Measurements from ENCODE around the gene SASH1.

SASH1 gene

DNA sequence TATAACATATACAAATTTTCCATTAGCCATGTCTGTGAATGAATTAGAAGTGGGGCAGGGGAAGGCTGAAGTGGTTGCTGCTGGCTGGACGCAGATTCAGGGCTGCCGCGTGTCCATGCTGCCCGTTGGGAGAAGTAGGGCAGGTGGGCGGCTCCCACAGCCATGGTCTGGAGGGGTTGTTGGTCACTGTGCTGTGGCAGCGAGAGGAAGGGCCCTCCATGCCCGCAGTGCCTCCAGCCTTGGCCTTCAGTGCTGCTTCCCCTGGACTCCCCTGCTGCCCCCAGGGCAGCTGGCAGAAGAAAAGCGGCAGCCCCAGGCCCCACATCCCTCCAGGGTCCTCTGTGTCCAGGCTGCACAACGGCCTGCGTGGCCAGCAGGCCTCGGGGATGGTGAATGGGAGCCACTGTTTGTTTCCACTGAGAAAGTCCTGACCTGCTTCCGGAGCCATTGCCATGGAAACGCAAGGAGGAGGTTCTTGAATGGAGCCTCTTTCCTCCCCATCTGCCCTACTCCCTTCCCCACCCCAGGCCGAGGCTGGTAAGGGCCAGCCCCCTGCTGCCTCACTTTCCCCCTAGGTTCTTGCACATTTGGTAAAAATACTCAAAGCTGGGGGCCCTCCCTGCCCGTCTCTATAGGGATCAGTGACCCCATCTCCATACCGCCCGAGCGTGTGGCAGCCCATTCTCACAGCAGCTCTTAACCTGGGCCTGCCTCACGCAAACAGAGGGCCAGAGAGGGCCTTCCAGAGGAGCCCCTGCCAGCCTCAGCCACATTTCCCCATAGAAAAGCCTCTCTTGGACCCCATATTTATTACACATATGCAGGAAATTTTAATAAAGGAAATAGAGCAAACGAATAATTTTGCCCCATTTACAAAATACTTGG is 113.3 kb downstream of the SASH1 start:
- DNase-seq (ENCODE audit: insufficient read length, low spot score), result no peak
- TF ChIP-seq, protein P1, sequence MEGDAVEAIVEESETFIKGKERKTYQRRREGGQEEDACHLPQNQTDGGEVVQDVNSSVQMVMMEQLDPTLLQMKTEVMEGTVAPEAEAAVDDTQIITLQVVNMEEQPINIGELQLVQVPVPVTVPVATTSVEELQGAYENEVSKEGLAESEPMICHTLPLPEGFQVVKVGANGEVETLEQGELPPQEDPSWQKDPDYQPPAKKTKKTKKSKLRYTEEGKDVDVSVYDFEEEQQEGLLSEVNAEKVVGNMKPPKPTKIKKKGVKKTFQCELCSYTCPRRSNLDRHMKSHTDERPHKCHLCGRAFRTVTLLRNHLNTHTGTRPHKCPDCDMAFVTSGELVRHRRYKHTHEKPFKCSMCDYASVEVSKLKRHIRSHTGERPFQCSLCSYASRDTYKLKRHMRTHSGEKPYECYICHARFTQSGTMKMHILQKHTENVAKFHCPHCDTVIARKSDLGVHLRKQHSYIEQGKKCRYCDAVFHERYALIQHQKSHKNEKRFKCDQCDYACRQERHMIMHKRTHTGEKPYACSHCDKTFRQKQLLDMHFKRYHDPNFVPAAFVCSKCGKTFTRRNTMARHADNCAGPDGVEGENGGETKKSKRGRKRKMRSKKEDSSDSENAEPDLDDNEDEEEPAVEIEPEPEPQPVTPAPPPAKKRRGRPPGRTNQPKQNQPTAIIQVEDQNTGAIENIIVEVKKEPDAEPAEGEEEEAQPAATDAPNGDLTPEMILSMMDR (IDR thresholded peaks at IDR 0.05; ENCODE audit: insufficient read depth, missing control alignments), result no peak
- no peak for FAIRE-seq

DNA sequence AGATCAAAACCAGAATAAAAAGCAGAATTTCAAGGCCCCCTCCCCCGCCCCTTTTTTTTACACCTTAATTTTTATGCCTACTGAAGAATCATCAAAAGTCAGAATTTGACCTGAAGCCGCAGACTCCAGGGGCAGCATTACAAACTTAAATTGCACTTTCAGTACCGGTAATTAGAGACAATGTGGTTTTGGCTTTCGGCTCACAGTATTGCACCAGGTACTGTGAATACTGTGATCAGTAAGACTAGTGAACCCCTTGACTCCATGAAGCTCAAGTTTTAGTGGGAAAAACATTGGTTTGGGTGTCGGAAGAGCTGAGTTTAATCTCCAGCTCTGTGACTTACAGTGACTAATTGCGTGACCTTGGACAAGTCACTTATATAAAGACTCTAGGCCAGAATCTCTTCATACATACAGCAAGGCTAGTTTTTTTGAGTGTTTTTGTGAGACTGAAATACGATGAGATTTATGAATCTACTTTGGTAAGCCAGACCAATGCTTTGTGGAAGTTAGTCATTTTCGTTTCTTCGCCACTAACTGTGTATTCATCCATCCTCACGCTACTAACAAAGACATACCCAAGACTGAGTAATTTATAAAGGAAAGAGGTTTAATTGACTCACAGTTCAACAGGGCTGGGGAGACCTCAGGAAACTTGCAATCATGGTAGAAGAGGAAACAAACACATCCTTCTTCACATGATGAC is 114.7 kb downstream of the SASH1 start:
- no peak for FAIRE-seq
- TF ChIP-seq, protein P1 (IDR thresholded peaks at IDR 0.05; ENCODE audit: insufficient read depth, missing control alignments), result no peak

DNA sequence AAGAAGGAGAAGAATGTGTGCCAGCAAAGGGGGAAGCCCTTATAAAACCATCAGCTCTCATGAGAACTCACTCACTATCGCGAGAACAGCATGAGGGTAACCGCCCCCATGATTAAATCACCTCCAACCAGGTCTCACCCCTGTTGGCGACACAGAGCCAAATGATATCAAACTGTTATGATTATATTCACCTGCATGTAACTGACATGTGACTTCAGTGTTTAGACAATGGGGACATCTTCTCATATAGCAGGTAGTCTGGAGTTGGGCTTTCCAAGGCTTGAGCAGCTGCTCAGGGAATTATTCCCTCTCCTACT is 115.2 kb downstream of the SASH1 start:
- DNase-seq (ENCODE audit: insufficient read length, low spot score) (no peak), FAIRE-seq (no peak)
- TF ChIP-seq, protein P1 (IDR thresholded peaks at IDR 0.05; ENCODE audit: insufficient read depth, missing control alignments), result no peak

More for the DNA sequence above, 114.7 kb downstream of the SASH1 start:
- no peak for DNase-seq (ENCODE audit: insufficient read length, low spot score)

DNA sequence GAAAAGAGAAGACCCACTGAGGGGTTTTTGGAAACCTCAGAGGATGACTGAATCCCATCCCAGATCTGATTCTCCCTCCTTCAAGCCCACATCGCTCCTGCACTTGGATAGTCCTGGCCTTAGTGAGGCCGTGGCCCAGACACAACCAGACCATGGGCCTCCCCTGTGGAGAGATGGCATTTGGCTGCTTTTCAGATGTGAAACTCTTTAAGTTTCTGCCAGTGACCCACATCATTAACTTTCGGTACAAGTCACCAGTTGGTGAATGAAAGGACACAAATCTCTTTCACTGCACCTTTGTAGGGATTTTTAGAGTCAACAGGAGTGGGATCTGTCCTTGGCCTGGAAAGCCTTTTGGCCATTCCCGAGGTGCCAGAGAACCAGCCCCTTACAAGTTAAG is 116.6 kb downstream of the SASH1 start:
- TF ChIP-seq, protein P1 (IDR thresholded peaks at IDR 0.05; ENCODE audit: insufficient read depth, missing control alignments), result no peak
- FAIRE-seq (no peak), DNase-seq (ENCODE audit: insufficient read length, low spot score) (no peak)

DNA sequence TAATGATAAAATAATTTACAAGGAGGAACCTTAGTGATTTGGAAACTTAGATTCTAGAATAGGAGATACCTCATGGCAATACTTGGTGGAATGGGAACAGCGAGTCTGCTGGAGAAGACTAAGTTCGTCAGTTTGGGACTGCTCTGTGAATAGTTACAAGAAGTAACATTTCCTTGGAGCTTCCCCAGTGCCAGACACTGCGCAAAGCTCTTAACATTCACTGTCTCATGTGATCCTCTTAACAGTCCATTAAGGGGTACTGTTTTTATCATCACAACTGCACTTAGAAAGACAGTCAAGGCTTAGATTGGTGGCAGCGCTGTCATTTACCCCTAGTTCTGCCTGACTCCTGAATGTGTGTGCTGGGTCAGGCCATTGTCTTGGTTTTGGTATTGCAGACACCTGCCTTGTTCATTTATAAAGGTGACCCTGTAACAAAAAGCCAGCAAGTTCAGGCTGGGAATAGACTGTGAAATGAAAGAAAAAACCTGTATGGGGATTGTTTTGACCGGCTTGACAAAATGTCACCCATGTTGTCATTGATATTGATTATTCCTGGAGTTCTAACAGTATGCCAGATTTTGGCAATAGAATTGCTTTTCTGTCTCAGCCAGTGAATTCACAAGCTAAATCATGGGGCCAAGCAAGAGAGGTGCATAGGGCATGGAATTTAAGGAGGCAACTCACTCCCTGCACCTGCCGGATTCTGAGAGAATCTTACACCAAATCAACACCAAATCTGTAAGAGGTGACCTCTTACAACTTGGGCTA is 118.4 kb downstream of the SASH1 start:
- FAIRE-seq (peak; percentile 74), DNase-seq (ENCODE audit: insufficient read length, low spot score) (no peak)
- TF ChIP-seq, protein P1 (IDR thresholded peaks at IDR 0.05; ENCODE audit: insufficient read depth, missing control alignments), result no peak

DNA sequence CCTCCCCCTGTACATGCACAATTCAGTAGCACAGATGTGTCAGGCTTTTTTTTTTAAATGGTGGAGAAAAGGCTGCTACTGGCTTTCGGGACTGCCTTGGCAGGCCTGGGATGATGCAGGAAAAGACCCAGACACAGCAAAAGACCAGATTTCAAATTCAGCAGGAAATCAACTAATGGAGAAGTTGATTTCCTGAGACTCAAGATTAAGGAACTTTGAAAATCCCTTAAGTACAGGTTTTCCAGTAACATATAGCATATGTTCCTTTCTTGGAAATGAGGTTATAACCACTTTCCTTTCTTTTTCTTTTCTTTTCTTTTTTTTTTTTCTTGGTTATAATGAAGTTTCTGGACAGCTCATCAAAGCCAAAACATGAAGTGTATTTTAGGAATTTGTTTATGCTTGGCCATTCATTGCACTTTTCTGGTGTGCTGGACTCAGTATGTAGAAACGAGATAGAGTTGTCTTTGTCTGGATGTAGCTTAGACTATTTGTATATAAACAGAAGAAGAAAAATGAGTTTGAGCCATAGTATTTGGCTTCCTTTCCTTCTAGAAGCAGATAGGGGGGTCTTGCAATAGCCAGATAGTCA is 119.4 kb downstream of the SASH1 start:
- DNase-seq (ENCODE audit: insufficient read length, low spot score) (no peak), FAIRE-seq (no peak)
- TF ChIP-seq, protein P1 (IDR thresholded peaks at IDR 0.05; ENCODE audit: insufficient read depth, missing control alignments), result no peak
